Aorta (tissue), 5 donors: Measurements from ENCODE around the gene LUC7L. TPM values are rescaled to one million over a fixed set of nuclear protein-coding genes. Genes with fewer than 3 reads are reported as not detected.
"Not testable (repeated sequence)": the region's sequence is repeated elsewhere in the genome, so short reads cannot be mapped to it uniquely, and the experiment has no call there.

Experiments
- ATAC-seq: fragments of 200-7000 bp; cut with Tn5 transposase; one replicate; pipeline ENCODE4 v1.9.1; 2022; ENCODE audit warnings: moderate library complexity; ENCODE audit not compliant: low FRiP score
- DNase-seq, 2 donors: peaks; one replicate each; pipeline ENCODE4 v3.0.0-alpha.2; 2020
- H3K27ac ChIP-seq, 2 donors: one replicate each; pipeline ENCODE4 v1.5.1; 2013; ENCODE audit warnings: low read length in 2 of 2, mild to moderate bottlenecking in 2 of 2, moderate library complexity in 2 of 2, control low read depth in 1 of 2, inconsistent platforms in 1 of 2, low read depth in 1 of 2
- H3K27me3 ChIP-seq, 2 donors: one replicate each; pipeline ENCODE4 v1.6.1; 2013; ENCODE audit warnings: control low read depth in 1 of 2, low read length in 1 of 2, mild to moderate bottlenecking in 1 of 2, moderate library complexity in 1 of 2; ENCODE audit not compliant: insufficient read depth in 2 of 2, control insufficient read depth in 1 of 2
- H3K36me3 ChIP-seq, 2 donors: one replicate each; pipeline ENCODE4 v1.6.1; 2013; ENCODE audit warnings: control low read depth in 1 of 2, low read length in 1 of 2, mild to moderate bottlenecking in 1 of 2; ENCODE audit not compliant: insufficient read depth in 2 of 2, control insufficient read depth in 1 of 2
- H3K4me1 ChIP-seq, 2 donors: one replicate each; pipeline ENCODE4 v1.6.1; 2013; ENCODE audit warnings: low read length in 2 of 2, control low read depth in 1 of 2, mild to moderate bottlenecking in 1 of 2, moderate library complexity in 1 of 2; ENCODE audit not compliant: insufficient read depth in 2 of 2, control insufficient read depth in 1 of 2
- H3K4me3 ChIP-seq, 2 donors: one replicate each; pipeline ENCODE4 v1.5.1; 2013; ENCODE audit warnings: low read length in 2 of 2, control low read depth in 1 of 2, mild to moderate bottlenecking in 1 of 2
- H3K9me3 ChIP-seq: one replicate; pipeline ENCODE4 v1.6.1; 2013; ENCODE audit warnings: mild to moderate bottlenecking, low read length; ENCODE audit not compliant: control insufficient read depth
- WGBS, 2 donors: extraction: QIAGEN DNeasy Blood & Tissue Kit; methylation state at CpG; one replicate each; pipeline ENCODE4 v1.1.7; 2013; 5-methylcytosine and 5-hydroxymethylcytosine counted together
- intact Hi-C, 2 donors: fragments of 100-400 bp; cut with DNase I; formaldehyde crosslinking; loops; one replicate each; pipeline versions ENCODE4 v1.14.2 to v1.15.0; 2022
- polyA plus RNA-seq, 2 donors: library from polyadenylated mRNA; stranded (reverse); fragments of 200-250 nt; gene quantifications; one replicate each; pipeline ENCODE4 v1.2.3, GENCODE V29; 2013
- total RNA-seq, 2 donors: library from RNA; stranded (reverse); fragmentation: NEBNext Ultra II Directional; extraction: Animal tissue kit (Norgen Biotek cat#: 25700); gene quantifications; one replicate each; pipeline ENCODE4 v1.2.1, GENCODE V29; 2021
- donor health status: healthy with polysubstance abuse.
- donor health status: Bipolar disorder and iron deficiency.
- donor health status: DM: no; HTN: no; CAD: no.
- donor health status: DM: no; HTN: no; CAD: no.
- donor health status: DM: yes; HTN: yes; CAD: no.

Gene LUC7L
- total and polyA plus RNA-seq, 4 donors, result 28.4 to 346 (median 84.0) TPM

- 17 to 33% methylated on average over 2 of the region's 3 CpGs for WGBS, 2 donors
- not testable (repeated sequence) for ATAC-seq
Measured at GRCh38 chr16:163696-164095, 65.6 kb downstream of the LUC7L start.

DNA sequence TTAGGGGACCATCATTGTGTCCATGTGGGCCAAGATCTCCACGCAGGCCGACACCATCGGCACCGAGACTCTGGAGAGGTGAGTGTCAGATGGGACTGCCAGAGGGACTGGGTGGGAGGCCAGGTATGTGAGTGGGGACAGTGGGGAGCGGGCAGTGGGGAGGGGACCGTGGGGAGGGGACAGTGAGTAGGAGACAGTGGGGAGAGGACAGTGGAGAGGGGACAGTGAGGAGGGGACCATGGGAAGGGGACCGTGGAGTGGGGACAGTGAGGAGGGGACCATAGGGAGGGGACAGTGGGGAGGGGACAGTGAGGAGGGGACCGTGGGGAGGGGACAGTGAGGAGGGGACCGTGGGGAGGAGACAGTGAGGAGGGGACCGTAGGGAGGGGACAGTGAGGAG lies 66.1 kb downstream of the LUC7L start:
- H3K4me1 ChIP-seq, H3K36me3 ChIP-seq, DNase-seq, intact Hi-C loops, H3K27me3 ChIP-seq, H3K9me3 ChIP-seq, ATAC-seq, H3K27ac ChIP-seq, H3K4me3 ChIP-seq: not testable (repeated sequence)
- WGBS, 2 donors, result 89 to 92% methylated on average over 5 to 10 of the region's 10 CpGs

More at GRCh38 chr16:163696-164095, 65.6 kb downstream of the LUC7L start:
- H3K36me3 ChIP-seq, H3K27ac ChIP-seq, H3K27me3 ChIP-seq, H3K4me3 ChIP-seq, intact Hi-C loops, H3K9me3 ChIP-seq, H3K4me1 ChIP-seq, DNase-seq: not testable (repeated sequence)

DNA sequence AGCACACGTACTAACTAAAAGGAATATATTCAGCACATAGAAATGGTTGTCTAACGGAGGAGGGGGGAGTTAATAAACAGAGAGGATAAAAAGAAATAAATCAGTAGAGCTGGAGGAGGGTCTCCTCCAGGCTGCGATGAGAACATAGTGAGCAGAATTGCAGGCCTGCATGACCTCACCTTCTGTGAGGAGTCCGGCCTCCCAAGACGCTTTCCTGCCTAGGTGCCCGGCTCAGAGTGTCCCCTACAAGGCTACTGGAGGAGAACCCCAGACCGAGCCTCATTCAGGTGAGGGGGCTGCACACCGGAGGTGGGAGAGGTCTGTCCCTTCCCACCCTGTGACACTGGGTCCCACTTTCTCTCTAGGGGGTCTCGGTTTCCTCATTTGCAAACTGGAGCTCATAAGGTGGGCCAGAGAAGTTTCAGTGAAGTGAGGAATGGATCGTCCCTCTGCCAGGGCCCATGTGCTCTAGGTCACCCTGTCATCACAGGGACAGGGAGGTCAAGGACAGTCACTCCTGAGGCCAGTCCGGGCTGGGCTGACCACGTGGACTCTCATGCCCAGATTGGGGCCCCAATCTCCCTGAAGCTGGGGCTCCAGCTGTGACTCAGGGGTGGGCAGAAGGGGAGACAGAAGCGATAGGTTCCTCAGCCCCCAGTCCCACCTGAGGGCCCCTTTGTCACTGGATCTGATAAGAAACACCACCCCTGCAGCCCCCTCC lies 66.8 kb downstream of the LUC7L start:
- Histone ChIP-seq H3K27me3 (no peaks in the 10 kb centered on the region), H3K27ac (no peak overlapping the region), H3K4me3 (no peak overlapping the region), H3K4me1 (no peaks in the 10 kb centered on the region), H3K9me3 (no peaks in the 10 kb centered on the region), H3K36me3 (no peaks in the 10 kb centered on the region)
- intact Hi-C loops, result no loop called here
- ATAC-seq, result no peak
- DNase-seq, result no peak
- 88 to 91% methylated on average over 13 of the region's 13 CpGs for WGBS, 2 donors

- no peak for DNase-seq
- no peaks in the 10 kb centered on the region for H3K36me3 ChIP-seq
- no peaks in the 10 kb centered on the region for H3K27me3 ChIP-seq
- intact Hi-C loops, result no loop called here
- H3K27ac ChIP-seq, result no peak overlapping the region
- WGBS, 2 donors, result 60 to 61% methylated on average over 15 to 18 of the region's 18 CpGs
- no peak for ATAC-seq
- no peaks in the 10 kb centered on the region for H3K4me1 ChIP-seq
- H3K4me3 ChIP-seq, result no peak overlapping the region
- no peaks in the 10 kb centered on the region for H3K9me3 ChIP-seq
Measured at GRCh38 chr16:160691-161190, 68.5 kb downstream of the LUC7L start.

DNA sequence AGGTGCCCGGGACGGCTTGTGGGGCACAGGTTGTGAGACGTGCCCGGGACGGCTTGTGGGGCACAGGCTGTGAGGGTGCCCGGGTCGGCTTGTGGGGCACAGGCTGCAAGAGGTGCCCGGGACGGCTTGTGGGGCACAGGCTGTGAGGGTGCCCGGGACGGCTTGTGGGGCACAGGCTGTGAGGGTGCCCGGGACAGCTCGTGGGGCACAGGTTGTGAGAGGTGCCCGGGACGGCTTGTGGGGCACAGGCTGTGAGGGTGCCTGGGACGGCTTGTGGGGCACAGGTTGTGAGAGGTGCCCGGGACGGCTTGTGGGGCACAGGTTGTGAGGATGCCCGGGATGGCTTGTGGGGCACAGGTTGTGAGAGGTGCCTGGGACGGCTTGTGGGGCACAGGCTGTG lies 69.0 kb downstream of the LUC7L start:
- H3K4me3 ChIP-seq, H3K4me1 ChIP-seq, intact Hi-C loops, DNase-seq, H3K27me3 ChIP-seq, H3K27ac ChIP-seq, ATAC-seq, H3K36me3 ChIP-seq, H3K9me3 ChIP-seq: not testable (repeated sequence)
- WGBS, 2 donors, result 71 to 78% methylated on average over 18 to 20 of the region's 20 CpGs

DNA sequence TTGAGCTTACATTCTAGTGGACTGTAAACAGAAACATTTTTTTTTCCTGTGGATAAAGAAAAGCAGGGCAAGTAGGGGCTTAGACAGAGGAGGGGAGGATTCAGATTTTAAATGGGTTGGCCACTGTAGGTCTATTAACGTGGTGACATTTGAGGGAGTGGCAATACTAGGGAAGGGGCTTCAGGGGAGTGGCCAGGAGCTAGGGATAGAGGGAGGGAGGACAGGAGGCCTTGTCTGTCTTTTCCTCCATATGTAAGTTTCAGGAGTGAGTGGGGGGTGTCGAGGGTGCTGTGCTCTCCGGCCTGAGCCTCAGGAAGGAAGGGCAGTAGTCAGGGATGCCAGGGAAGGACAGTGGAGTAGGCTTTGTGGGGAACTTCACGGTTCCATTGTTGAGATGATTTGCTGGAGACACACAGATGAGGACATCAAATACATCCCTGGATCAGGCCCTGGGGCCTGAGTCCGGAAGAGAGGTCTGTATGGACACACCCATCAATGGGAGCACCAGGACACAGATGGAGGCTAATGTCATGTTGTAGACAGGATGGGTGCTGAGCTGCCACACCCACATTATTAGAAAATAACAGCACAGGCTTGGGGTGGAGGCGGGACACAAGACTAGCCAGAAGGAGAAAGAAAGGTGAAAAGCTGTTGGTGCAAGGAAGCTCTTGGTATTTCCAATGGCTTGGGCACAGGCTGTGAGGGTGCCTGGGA lies 70.0 kb downstream of the LUC7L start:
- Histone ChIP-seq H3K27me3 (peaks cover 0 to 2% of the 10 kb centered on the region in 2 donors), H3K27ac (no peak overlapping the region), H3K9me3 (no peaks in the 10 kb centered on the region), H3K4me3 (no peak overlapping the region), H3K36me3 (no peaks in the 10 kb centered on the region), H3K4me1 (no peaks in the 10 kb centered on the region)
- DNase-seq (no peak), ATAC-seq (no peak)
- intact Hi-C loops, result no loop called here
- WGBS, 2 donors, result 41 to 48% methylated on average over 6 of the region's 6 CpGs

GRCh38 chr16:155031-155398 lies 74.2 kb downstream of the LUC7L start:
- peak in 1 of 2 donors; percentile 35 for DNase-seq
- Histone ChIP-seq H3K9me3 (no peaks in the 10 kb centered on the region), H3K36me3 (no peaks in the 10 kb centered on the region), H3K27me3 (peaks cover 0 to 2% of the 10 kb centered on the region in 2 donors), H3K27ac (no peak overlapping the region), H3K4me1 (no peaks in the 10 kb centered on the region), H3K4me3 (no peak overlapping the region)
- no peak for ATAC-seq
- intact Hi-C loops, result no loop called here
- 63 to 74% methylated on average over 7 of the region's 7 CpGs for WGBS, 2 donors

- Histone ChIP-seq H3K9me3 (no peaks in the 10 kb centered on the region), H3K4me3 (peak overlapping the region in 1 of 2 donors; percentile 4), H3K27ac (no peak overlapping the region), H3K27me3 (peaks cover 0 to 2% of the 10 kb centered on the region in 2 donors), H3K4me1 (no peaks in the 10 kb centered on the region), H3K36me3 (no peaks in the 10 kb centered on the region)
- ATAC-seq (no peak), DNase-seq (peak in 1 of 2 donors; percentile 67)
- 1 to 2% methylated on average over 51 to 55 of the region's 59 CpGs for WGBS, 2 donors
- intact Hi-C loops, result no loop called here
Measured at GRCh38 chr16:154217-155030, 74.8 kb downstream of the LUC7L start.
